Spinal cord (tissue), 10 donors: Measurements from ENCODE around the gene BCDIN3D. TPM values are rescaled to one million over a fixed set of nuclear protein-coding genes. Genes with fewer than 3 reads are reported as not detected.

Source experiments
- DNase-seq, 6 donors: peaks; one replicate each; pipeline versions ENCODE4 v3.0.0 to v3.0.0-alpha.2; 2013 to 2015; ENCODE audit warnings: low spot score in 6 of 6, low read depth in 4 of 6
- H3K27ac ChIP-seq: one replicate; pipeline ENCODE4 v1.5.1; 2013; ENCODE audit warnings: low read depth, low read length, control low read depth
- H3K27me3 ChIP-seq: one replicate; pipeline ENCODE4 v1.6.1; 2013; ENCODE audit warnings: low read length; ENCODE audit not compliant: control insufficient read depth, insufficient read depth
- H3K36me3 ChIP-seq: one replicate; pipeline ENCODE4 v1.6.1; 2013; ENCODE audit warnings: low read length; ENCODE audit not compliant: control insufficient read depth, insufficient read depth
- H3K4me1 ChIP-seq: one replicate; pipeline ENCODE4 v1.6.1; 2013; ENCODE audit warnings: low read length; ENCODE audit not compliant: control insufficient read depth, insufficient read depth
- H3K4me3 ChIP-seq: one replicate; pipeline ENCODE4 v1.5.1; 2013; ENCODE audit warnings: low read depth, low read length, control low read depth
- H3K9me3 ChIP-seq: one replicate; pipeline ENCODE4 v1.6.1; 2013; ENCODE audit warnings: low read length; ENCODE audit not compliant: control insufficient read depth, insufficient read depth
- WGBS: methylation state at CpG from one replicate; pipeline ENCODE4 v1.1.5; 2013; ENCODE audit warnings: missing lambda C conversion rate; ENCODE audit not compliant: insufficient coverage; 5-methylcytosine and 5-hydroxymethylcytosine counted together
- polyA plus RNA-seq, 2 donors: library from polyadenylated mRNA; unstranded; fragments of 120-200 nt; gene quantifications; one replicate each; pipeline ENCODE4 v1.2.1, GENCODE V29; 2013; ENCODE audit not compliant: insufficient read length in 2 of 2
- total RNA-seq, 2 donors: library from RNA; depleted of rRNA in 1 of 2; stranded (reverse); fragments of 120-200 nt in 1 of 2; fragments of >200 nt in 1 of 2; gene quantifications; one replicate each; pipeline versions ENCODE4 v1.2.3 to v1.2.4, GENCODE V29; 2013 to 2014
- donor health status: healthy.

The BCDIN3D gene
- total and polyA plus RNA-seq, 4 donors: 3.9 to 6.8 (median 6.7) TPM

DNA sequence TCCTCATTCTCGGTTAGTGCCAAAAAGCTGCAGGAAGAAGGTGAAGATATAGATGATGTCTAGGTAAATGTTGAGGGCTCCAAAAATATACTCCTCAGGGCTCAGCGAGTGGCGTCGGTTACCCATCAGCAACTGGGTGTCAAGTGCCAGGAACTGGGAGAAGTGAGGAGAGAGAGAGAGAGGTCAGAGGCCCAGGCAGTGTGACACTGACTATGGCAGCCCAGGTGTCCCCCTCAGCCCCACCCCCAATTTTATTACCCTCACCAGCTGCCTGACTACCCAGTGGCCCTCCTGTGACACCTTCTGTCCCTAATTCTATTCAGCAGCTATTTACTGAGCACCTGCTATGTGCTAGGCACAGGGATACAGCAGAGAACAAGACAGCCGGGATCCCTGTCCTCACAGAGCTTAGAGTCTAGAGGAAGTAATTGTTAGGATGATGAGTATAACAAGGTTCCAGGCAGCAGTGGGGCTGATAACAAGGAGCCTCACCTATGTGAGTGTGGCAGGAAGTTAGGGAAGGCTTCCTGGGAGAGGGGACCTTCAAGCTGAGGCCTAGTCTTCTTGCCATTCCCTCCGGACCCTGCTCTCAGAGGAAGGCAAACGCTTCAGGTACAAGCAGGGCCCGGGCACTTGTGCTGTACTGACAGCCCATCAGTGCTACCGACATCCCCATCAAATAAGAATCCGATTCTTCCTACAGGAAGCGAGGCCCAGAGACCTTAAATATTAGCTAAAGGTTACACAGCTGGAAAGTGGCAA lies 27.8 kb upstream of the BCDIN3D start:
- WGBS: 96% methylated on average over 11 of the region's 11 CpGs
- H3K9me3 ChIP-seq: no peaks in the 10 kb centered on the region
- peaks cover 26% of the 10 kb centered on the region for H3K36me3 ChIP-seq
- no peak overlapping the region for H3K4me3 ChIP-seq
- H3K4me1 ChIP-seq: peaks cover 57% of the 10 kb centered on the region
- H3K27ac ChIP-seq: no peak overlapping the region
- DNase-seq: no peak
- H3K27me3 ChIP-seq: no peaks in the 10 kb centered on the region

DNA sequence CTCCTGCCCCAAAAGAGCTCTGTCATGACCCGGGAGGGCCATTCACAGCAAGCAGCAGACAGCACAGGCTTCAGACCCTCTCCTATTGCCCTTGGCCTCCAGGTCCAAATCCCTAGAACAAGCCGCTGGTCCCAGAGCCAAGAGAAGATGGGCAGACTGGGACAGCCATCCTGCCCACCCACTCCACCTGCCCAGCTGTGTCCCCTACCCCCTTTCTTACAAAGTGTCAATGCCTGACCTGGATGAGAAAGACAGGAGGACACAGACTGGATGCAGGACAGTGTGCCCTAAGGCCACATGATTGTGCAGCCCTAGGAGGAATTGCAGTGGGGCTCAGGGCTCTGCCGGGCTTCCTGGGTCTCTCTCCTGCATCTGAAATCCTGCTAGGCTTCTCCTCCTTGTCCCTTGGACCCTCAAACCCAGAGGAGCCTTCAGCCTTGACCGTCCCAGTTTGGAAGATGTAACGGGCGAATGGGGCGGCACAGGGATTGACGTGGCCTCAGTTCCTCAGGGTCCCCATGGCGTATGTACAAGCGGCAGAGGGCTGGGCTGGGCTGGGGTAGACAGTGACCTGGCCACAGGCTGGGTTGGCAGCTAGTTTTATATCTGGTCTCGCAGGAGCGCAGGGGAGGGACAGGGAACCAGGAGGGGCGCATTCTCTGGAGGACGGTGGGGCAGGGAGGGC lies 27.1 kb upstream of the BCDIN3D start:
- H3K36me3 ChIP-seq: peaks cover 26% of the 10 kb centered on the region
- no peak overlapping the region for H3K27ac ChIP-seq
- no peaks in the 10 kb centered on the region for H3K27me3 ChIP-seq
- H3K4me1 ChIP-seq: peaks cover 57% of the 10 kb centered on the region
- WGBS: 91% methylated on average over 14 of the region's 14 CpGs
- no peak for DNase-seq
- no peaks in the 10 kb centered on the region for H3K9me3 ChIP-seq
- H3K4me3 ChIP-seq: no peak overlapping the region

DNA sequence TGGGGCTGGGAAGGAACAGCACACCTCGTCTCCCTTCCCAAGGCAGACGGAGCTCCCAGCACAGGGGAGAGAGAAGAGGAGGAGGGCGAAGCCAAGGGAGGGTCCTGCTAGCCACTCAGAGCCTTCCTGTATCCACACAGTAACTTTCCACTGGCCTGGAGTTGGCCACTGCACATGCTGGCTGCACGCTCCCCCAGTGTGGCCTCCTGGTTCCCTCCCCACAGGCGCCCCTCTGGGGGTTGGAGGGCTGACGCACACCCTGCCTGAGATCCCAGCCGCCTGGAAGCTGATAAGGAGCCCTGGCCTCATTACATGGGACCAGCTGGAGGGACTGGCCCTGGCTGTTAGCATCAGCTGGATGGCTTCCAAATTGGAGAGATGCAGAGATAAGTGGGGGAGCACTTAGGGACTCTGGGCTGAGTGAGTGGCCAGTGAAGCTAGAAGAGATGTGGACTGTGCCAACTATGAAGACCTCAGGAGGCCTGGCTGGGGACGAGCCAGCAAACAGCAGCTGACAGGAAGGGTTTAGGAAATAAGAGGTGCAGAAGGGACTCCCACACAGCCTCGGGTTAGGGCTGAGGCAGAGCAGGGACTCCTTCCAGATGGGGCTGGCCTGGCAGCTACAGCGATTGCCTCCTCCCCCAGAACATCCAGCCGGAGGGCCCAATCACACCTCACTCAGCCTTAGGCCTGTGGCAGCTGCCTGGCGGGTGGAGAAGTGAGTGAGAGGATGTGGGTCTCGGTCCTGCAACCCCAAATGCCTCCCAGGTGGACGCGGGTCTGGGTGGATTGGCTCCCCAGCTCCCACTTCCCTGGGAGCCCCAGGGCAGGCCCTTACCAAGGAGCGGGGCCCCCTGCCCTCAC lies 26.3 kb upstream of the BCDIN3D start:
- H3K27ac ChIP-seq: no peak overlapping the region
- H3K9me3 ChIP-seq: no peaks in the 10 kb centered on the region
- H3K4me1 ChIP-seq: peaks cover 52% of the 10 kb centered on the region
- no peak overlapping the region for H3K4me3 ChIP-seq
- H3K36me3 ChIP-seq: peaks cover 23% of the 10 kb centered on the region
- H3K27me3 ChIP-seq: no peaks in the 10 kb centered on the region
- WGBS: 42% methylated on average over 8 of the region's 16 CpGs
- DNase-seq: peak in 5 of 6 donors; percentile 35 to 94 (median 48)

DNA sequence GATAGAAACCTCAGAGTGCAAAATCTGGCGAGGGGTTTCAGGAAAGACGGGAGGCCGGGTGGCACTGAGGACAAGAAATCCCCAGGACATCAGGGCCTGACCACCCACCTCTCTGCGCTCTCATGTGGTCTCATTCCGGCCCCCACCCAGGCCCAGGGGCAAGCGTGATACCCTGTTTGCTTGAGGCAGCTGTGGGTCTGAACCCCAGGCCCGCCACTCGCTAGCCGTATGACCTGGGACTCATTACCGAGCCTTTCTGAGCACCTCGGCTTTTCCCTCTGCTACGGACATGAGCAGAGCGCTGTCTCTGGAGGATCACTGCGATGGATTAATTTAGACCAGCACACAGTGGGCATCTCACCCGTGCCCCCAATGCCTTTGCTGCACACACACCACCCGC lies 25.5 kb upstream of the BCDIN3D start:
- Histone ChIP-seq H3K4me3 (no peak overlapping the region), H3K27ac (no peak overlapping the region), H3K9me3 (no peaks in the 10 kb centered on the region), H3K36me3 (peaks cover 23% of the 10 kb centered on the region), H3K27me3 (no peaks in the 10 kb centered on the region), H3K4me1 (peaks cover 50% of the 10 kb centered on the region)
- WGBS: 84% methylated on average over 15 of the region's 16 CpGs
- DNase-seq: no peak

DNA sequence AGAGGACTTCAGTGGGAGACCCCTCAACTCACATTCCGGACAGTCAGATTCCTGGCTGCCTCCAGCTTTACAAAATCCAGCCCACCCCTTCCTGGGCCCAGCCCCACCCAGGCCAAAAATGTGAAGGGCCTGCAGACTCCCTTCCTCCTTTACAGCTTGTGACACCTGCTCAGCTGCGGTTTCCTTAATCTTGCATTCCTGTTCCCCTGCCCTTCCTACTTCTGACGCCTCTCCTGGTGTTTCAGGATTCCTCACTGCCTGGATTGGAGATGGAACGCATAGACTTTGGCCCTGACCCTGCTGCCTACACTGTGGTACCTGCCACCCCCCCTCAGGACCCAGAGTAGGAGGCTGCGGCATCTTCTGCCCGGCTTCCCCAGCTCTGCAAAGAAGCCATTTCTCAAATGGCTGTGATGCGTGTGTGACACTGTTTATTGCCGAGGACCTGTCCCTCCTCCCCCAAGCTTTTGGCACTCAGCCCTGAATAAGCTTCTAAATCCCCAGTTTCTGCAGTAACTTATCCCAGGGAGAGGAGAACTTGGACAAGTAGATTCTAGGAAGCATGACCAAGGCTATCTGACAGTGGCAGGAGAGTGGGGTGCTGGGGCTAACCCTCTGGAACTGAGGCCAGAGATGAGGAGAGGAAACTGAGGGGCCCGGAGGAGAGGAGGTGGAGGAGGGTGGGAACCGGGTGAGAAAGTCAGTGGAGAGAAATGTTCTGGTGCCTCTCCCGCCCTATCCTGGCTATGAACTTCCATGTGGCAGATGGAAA lies 24.9 kb upstream of the BCDIN3D start:
- Histone ChIP-seq H3K9me3 (no peaks in the 10 kb centered on the region), H3K27ac (no peak overlapping the region), H3K27me3 (no peaks in the 10 kb centered on the region), H3K4me1 (peaks cover 45% of the 10 kb centered on the region), H3K4me3 (no peak overlapping the region), H3K36me3 (peaks cover 20% of the 10 kb centered on the region)
- 39% methylated on average over 7 of the region's 11 CpGs for WGBS
- DNase-seq: peak in 1 of 6 donors; percentile 42

DNA sequence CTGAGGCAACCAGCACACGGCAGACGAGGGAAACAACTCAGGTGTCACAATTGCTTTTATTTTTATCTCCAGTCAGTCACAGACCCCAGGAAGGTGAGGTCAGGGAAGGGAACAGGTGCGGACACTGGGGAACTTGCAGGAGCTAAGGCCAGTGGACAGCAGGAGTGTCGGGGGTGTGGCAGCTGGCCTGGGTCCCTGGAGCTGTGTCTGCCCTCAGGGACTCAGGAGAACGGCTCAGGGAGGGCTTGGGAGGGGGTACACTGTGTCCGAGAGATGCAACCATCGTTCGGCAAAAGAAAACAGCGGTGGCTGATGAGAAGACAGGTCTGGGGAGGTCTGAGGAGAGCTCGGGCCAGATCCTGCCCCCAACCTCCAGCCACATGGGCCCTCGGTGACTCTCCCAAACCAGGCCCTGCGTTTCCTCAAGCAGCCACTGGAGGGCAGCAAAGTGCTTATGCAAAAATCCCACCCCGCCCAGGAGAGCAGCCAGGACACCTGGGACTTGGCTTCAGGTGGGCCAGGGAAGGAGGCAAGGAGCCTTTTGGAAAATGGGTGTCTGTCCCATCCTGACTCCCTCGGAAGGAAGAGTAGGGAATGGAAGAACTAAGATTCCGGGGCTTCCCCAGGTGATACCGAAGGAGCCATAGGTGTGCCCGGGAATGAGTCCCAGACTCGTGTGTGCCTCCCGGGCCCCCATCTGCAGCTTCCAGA lies 24.1 kb upstream of the BCDIN3D start:
- peak in 3 of 6 donors; percentile 48 to 88 (median 82) for DNase-seq
- Histone ChIP-seq H3K36me3 (peaks cover 16% of the 10 kb centered on the region), H3K27ac (no peak overlapping the region), H3K4me1 (peaks cover 38% of the 10 kb centered on the region), H3K9me3 (no peaks in the 10 kb centered on the region), H3K27me3 (no peaks in the 10 kb centered on the region), H3K4me3 (no peak overlapping the region)
- WGBS: 33% methylated on average over 14 of the region's 19 CpGs

DNA sequence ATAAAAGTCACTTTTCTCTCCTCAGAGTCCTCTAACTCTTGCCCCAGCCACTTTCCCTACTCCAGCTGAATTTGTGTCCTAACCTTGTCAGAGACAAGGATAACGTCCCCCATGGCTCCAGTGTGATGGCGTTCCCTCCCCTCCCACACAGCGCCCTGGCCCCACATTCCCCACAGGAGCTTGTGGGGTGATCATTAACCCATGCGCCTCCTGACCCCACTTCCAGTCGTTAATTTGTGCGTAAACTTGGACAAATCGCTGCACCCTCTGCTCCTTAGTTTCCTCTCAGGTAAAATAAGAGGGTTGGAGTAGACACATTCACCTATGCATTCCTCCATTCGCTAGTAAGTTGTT lies 22.9 kb upstream of the BCDIN3D start:
- H3K36me3 ChIP-seq: peaks cover 16% of the 10 kb centered on the region
- H3K4me3 ChIP-seq: no peak overlapping the region
- H3K9me3 ChIP-seq: no peaks in the 10 kb centered on the region
- no peak for DNase-seq
- peaks cover 34% of the 10 kb centered on the region for H3K4me1 ChIP-seq
- 46% methylated on average over 2 of the region's 8 CpGs for WGBS
- H3K27me3 ChIP-seq: no peaks in the 10 kb centered on the region
- H3K27ac ChIP-seq: no peak overlapping the region

DNA sequence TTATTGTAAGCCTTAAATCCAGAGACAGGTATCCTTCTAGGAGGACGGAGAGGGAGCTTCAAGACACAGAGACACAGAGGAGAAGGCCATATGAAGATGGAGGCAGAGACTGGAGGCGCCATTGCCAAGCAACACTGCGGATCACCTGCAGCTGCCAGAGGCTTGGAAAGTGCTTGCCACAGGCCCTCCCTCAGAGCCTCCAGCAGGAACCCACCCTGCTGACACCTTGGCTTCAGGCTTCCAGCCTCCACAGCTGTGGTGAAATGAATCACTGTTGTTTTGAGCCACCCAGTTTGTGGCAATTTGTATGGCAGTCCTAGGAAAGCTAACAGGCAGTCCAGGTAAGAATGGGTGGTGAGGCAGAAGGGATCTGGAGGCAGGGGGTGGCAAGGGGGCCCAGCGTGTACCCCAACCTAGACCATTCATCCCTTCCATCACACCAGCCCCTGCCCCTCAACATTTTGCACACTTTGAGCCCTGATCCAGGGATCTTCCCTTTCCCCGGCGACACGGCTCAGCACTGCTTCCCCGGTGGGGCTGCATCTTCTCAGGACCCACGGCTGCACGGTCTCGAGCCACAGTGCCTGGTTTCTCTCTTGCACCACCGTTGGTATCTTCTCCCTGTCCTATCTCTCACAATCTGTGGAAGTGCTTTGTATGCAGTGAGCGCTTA lies 22.3 kb upstream of the BCDIN3D start:
- Histone ChIP-seq H3K9me3 (no peaks in the 10 kb centered on the region), H3K4me1 (peaks cover 33% of the 10 kb centered on the region), H3K4me3 (no peak overlapping the region), H3K27ac (no peak overlapping the region), H3K27me3 (no peaks in the 10 kb centered on the region), H3K36me3 (peaks cover 12% of the 10 kb centered on the region)
- 76% methylated on average over 11 of the region's 13 CpGs for WGBS
- DNase-seq: no peak
